Neuron (in vitro differentiated cells): ENCODE measurements around the gene TMEM205.
"Not testable (repeated sequence)": the region's sequence is repeated elsewhere in the genome, so short reads cannot be mapped to it uniquely, and the experiment has no call there.

Experiments
- H2AFZ ChIP-seq: one replicate; pipeline ENCODE4 v1.6.1; 2013; ENCODE audit warnings: low read depth, mild to moderate bottlenecking, inconsistent platforms, low read length, moderate library complexity
- H3K27me3 ChIP-seq: one replicate; pipeline ENCODE4 v1.6.1; 2013; ENCODE audit warnings: low read length; ENCODE audit not compliant: insufficient read depth
- H3K36me3 ChIP-seq: one replicate; pipeline ENCODE4 v1.6.1; 2013; ENCODE audit warnings: low read length; ENCODE audit not compliant: insufficient read depth
- H3K4me1 ChIP-seq: one replicate; pipeline ENCODE4 v1.6.1; 2013; ENCODE audit warnings: low read length; ENCODE audit not compliant: insufficient read depth
- H3K4me3 ChIP-seq: 2 replicates; pipeline ENCODE4 v1.5.1; 2013; ENCODE audit warnings: mild to moderate bottlenecking, low read length, moderate library complexity
- H3K9me3 ChIP-seq: one replicate; pipeline ENCODE4 v1.6.1; 2013; ENCODE audit warnings: low read length

Gene TMEM205

GRCh38 chr19:11363881-11364280, 17.8 kb upstream of the TMEM205 start:
- no peak overlapping the region for H2AFZ ChIP-seq
- no peaks in the 10 kb centered on the region for H3K27me3 ChIP-seq
- no peaks in the 10 kb centered on the region for H3K4me1 ChIP-seq
- no peak overlapping the region for H3K4me3 ChIP-seq
- H3K9me3 ChIP-seq: no peaks in the 10 kb centered on the region
- H3K36me3 ChIP-seq: peaks cover 3% of the 10 kb centered on the region

DNA sequence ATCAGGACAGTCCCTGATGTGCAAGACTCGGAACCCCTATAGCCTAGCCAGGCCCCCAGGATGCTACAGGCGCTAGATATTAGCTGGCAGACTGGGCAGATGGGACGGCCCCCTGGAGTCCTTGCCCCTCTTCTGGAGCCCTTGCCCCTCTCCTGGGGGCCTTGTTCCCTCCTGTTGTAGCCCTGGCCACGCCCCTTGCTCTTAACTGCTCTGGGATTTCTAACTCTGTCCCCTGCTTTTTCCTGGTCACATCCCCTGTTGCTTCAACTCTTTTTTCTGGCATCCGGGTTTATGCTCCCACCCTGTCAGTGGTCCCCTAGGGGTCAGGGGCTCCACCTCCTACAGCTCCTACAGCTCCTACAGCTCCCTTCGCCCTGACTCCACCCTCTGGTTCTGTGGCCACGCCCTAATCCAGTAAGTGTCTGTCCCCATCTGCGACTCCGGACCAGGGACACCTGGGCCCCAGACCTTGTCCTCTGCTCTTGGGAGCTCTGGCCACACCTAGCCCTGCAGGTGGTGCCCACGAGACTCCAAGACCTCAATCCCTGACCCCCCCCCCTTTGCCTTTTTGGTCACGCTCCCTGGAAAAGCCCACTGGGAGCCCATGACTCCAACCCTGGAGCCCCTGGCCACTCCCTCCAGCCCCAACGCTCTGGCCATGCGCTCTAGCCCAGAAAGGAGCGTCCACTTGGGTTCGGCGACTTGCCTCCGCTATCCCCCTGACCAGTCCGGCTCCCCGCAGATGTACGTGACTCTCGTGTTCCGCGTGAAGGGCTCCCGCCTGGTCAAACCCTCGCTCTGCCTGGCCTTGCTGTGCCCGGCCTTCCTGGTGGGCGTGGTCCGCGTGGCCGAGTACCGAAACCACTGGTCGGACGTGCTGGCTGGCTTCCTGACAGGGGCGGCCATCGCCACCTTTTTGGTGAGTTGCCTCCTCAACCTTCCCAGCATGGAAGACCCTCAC, 16.0 kb upstream of the TMEM205 start:
- H3K4me3 ChIP-seq: no peak overlapping the region
- no peak overlapping the region for H2AFZ ChIP-seq
- H3K9me3 ChIP-seq: no peaks in the 10 kb centered on the region
- H3K27me3 ChIP-seq: no peaks in the 10 kb centered on the region
- H3K36me3 ChIP-seq: peaks cover 3% of the 10 kb centered on the region
- no peaks in the 10 kb centered on the region for H3K4me1 ChIP-seq

GRCh38 chr19:11361037-11361770, 15.1 kb upstream of the TMEM205 start:
- H3K4me3 ChIP-seq: no peak overlapping the region

DNA sequence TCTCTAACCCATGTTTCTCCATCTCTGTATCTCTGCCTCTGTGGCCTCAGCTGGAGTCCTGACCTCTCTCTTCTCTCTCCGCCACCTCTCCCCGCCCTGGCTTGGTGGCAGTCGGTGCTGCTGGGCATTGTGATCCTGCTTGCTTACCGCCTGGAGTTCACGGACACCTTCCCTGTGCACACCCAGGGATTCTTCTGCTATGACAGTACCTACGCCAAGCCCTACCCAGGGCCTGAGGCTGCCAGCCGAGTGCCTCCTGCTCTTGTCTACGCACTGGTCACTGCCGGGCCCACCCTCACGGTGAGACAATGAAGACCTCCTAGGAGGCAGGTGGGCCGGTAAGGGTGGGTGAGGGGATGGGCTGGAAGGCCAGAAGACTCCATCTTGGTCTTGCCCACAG, 13.4 kb upstream of the TMEM205 start:
- peaks cover 5% of the 10 kb centered on the region for H3K4me1 ChIP-seq
- no peaks in the 10 kb centered on the region for H3K27me3 ChIP-seq
- no peaks in the 10 kb centered on the region for H3K9me3 ChIP-seq
- H2AFZ ChIP-seq: no peak overlapping the region
- H3K36me3 ChIP-seq: peaks cover 3% of the 10 kb centered on the region
- no peak overlapping the region for H3K4me3 ChIP-seq

More at GRCh38 chr19:11361037-11361770, 15.1 kb upstream of the TMEM205 start:
- H2AFZ ChIP-seq: no peak overlapping the region
- no peaks in the 10 kb centered on the region for H3K27me3 ChIP-seq
- H3K36me3 ChIP-seq: peaks cover 3% of the 10 kb centered on the region
- no peaks in the 10 kb centered on the region for H3K9me3 ChIP-seq
- H3K4me1 ChIP-seq: no peaks in the 10 kb centered on the region

GRCh38 chr19:11356676-11357550, 10.8 kb upstream of the TMEM205 start:
- H3K9me3 ChIP-seq: no peaks in the 10 kb centered on the region
- peaks cover 5% of the 10 kb centered on the region for H3K4me1 ChIP-seq
- H2AFZ ChIP-seq: no peak overlapping the region
- no peak overlapping the region for H3K4me3 ChIP-seq
- peaks cover 3% of the 10 kb centered on the region for H3K36me3 ChIP-seq
- H3K27me3 ChIP-seq: no peaks in the 10 kb centered on the region

DNA sequence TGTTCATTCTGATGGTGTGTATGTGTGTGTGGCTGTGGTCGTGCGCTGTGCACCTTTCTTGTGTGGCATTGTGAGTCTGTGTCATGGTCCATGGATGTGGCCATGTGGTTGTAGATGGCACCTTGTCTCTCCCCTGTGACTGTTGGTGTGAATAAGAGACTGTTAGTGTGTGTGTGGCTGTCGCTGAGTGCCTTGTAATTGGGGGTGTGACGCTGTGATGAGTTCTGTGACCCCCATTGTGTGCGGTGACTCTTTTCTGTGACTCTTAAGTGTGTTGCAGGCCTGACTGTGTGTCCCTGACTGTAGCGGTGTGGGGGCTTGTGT, 10.0 kb upstream of the TMEM205 start:
- Histone ChIP-seq H3K9me3 (no peaks in the 10 kb centered on the region), H3K4me3 (peak overlapping the region; percentile 35), H3K27me3 (no peaks in the 10 kb centered on the region), H3K36me3 (peaks cover 2% of the 10 kb centered on the region), H2AFZ (no peak overlapping the region), H3K4me1 (peaks cover 5% of the 10 kb centered on the region)

DNA sequence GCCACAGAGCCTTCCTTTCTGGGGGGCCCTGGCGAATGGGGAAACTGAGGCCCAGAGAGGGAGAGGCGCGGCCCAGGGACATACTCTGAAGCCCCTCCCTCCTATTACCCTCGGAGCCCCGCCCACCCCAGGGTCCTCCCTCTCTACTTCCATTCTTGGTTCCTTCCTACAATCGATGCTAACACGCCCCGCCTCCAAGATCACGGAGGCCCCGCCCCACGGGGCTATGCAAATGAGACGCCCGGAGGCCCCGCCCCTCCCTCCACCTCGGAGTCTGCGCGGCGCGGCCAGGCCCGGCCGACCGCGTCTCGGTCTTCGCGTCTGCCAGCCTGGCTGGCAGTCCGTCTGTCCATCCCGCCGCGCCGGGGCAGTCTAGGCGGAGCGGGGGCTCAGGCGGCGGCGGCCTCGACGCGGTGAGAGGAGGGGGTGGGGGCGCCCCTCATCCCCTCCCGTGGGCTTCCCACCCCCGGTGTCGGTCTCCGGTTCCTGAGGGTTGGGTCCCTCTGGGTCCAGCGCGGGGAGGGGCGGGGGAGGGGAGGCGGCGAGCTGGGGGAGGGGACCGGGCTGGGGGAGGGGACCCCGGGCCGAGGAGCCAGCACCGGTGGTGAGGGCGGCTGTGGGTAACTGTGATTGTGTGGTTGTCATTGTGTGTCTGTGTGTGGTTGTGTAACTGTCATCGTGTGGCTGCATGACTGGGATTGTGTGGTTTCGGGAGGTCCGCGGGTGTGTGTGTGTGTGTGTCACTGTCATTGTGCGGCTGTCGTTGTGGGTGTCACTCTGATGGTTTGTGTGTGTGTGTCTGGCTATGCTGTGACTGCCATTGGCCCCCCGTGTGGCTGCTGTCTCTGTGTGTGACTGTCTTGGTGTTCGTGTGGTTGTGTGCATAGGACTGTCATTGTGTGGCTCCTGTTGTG, 9.3 kb upstream of the TMEM205 start, which contains the start of gene PLPPR2:
TSS of gene PLPPR2 (plus strand) at position 273 of the 914 bp plus-strand sequence. CDS start 2,242 bp downstream, outside the sequence.
- peak within 1 kb of the TSS; percentile 35 for H3K4me3 ChIP-seq
- H3K36me3 ChIP-seq: no peaks in the 10 kb centered on the region
- no peaks in the 10 kb centered on the region for H3K9me3 ChIP-seq
- no peak within 1 kb of the TSS for H2AFZ ChIP-seq
- no peaks in the 10 kb centered on the region for H3K27me3 ChIP-seq
- peaks cover 5% of the 10 kb centered on the region for H3K4me1 ChIP-seq

- H3K36me3 ChIP-seq, H3K4me1 ChIP-seq, H2AFZ ChIP-seq, H3K27me3 ChIP-seq, H3K4me3 ChIP-seq, H3K9me3 ChIP-seq: not testable (repeated sequence)
Observed at GRCh38 chr19:11354102-11354501, 8.0 kb upstream of the TMEM205 start.

DNA sequence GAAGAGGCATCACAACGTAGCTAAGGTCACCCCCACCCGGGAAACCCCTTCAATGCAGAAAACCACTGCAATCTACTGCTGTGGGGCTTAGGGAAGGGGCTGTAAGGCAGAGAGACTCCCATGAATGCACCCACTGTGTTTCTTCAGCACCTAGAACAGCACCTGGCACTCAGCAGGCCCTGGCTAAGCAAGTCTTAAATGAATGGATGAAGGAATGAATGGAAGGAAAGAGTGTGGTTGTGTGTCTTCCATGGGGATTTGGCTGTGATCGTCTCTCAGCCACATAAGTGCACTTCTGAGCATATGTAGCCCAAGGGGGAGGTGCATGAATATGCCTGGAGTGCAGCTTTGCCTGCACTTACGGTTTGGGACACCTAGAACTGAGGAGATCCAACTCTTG, 3.1 kb upstream of the TMEM205 start:
- Histone ChIP-seq H2AFZ (no peak overlapping the region), H3K36me3 (no peaks in the 10 kb centered on the region), H3K4me1 (peaks cover 8% of the 10 kb centered on the region), H3K27me3 (no peaks in the 10 kb centered on the region), H3K4me3 (no peak overlapping the region), H3K9me3 (peaks cover 7% of the 10 kb centered on the region)

DNA sequence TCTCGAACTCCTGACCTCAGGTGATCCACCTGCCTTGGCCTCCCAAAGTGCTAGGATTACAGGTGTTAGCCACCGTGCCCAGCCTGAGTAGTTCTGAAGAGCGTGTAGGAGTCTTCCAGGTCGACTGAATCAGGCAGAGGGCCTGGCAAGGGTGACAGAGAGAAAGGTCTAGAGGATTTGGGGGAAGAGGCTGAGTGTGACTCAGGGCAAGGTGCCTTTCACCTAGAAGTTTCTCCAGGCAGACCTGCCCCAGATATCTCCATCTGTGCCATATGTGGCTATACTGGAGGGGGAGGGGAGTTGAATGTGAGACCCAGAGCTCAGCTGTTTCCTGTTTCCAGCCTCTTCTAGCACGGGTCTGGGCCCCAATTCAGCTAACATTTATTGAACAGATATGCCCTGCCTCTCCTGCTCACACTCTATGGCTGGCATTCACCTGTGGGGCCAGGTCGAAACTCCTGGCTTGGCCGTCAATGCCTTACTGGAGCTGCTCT, 1.5 kb upstream of the TMEM205 start:
- peaks cover 8% of the 10 kb centered on the region for H3K4me1 ChIP-seq
- H3K36me3 ChIP-seq: no peaks in the 10 kb centered on the region
- no peak overlapping the region for H3K4me3 ChIP-seq
- H2AFZ ChIP-seq: no peak overlapping the region
- peaks cover 7% of the 10 kb centered on the region for H3K9me3 ChIP-seq
- no peaks in the 10 kb centered on the region for H3K27me3 ChIP-seq

- Histone ChIP-seq H3K4me3 (peak overlapping the region; percentile 68), H3K4me1 (peaks cover 8% of the 10 kb centered on the region), H2AFZ (peak overlapping the region; percentile 27), H3K9me3 (peaks cover 7% of the 10 kb centered on the region), H3K27me3 (no peaks in the 10 kb centered on the region), H3K36me3 (peaks cover 4% of the 10 kb centered on the region)
Observed at GRCh38 chr19:11345122-11345803, 805 bp downstream of the TMEM205 start.
